Measurements from ENCODE around the gene LMX1A.

DNA sequence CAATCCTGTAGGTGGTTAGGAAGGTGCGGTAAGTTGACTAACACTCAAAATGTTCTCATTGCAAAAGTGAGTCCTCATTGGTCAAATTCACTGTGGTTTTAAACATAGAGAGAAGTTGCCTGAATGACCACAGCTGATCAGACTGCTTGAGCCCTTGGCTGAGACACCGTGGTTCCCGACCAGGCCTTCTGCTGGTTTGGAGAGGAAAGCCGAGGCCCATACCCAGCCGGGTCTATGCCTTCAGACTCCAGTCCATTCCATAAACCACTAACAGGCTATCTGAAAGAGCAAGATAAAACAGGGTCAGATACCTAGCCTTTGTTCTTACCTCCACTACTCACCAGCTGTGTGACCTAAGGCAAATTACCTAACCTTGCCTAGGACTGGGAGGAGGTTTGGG is 133.9 kb downstream of the LMX1A start:
- TF ChIP-seq RNF2 (IDR thresholded peaks at IDR 0.05; ENCODE audit: borderline replicate concordance, low read depth) (no peak), RARB (CRISPR knock-in tag; IDR thresholded peaks at IDR 0.05) (no peak), NR3C1 (IDR thresholded peaks at IDR 0.05) (no peak), REST (IDR thresholded peaks at IDR 0.05) (no peak), RCOR1 (IDR thresholded peaks at IDR 0.05; ENCODE audit: low read depth, low read length) (no peak), CEBPB (IDR thresholded peaks at IDR 0.05) (no peak), HDAC2 (IDR thresholded peaks at IDR 0.05) (no peak), RFX5 (IDR thresholded peaks at IDR 0.05) (no peak)
- TF ChIP-seq, protein P1, sequence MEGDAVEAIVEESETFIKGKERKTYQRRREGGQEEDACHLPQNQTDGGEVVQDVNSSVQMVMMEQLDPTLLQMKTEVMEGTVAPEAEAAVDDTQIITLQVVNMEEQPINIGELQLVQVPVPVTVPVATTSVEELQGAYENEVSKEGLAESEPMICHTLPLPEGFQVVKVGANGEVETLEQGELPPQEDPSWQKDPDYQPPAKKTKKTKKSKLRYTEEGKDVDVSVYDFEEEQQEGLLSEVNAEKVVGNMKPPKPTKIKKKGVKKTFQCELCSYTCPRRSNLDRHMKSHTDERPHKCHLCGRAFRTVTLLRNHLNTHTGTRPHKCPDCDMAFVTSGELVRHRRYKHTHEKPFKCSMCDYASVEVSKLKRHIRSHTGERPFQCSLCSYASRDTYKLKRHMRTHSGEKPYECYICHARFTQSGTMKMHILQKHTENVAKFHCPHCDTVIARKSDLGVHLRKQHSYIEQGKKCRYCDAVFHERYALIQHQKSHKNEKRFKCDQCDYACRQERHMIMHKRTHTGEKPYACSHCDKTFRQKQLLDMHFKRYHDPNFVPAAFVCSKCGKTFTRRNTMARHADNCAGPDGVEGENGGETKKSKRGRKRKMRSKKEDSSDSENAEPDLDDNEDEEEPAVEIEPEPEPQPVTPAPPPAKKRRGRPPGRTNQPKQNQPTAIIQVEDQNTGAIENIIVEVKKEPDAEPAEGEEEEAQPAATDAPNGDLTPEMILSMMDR (IDR thresholded peaks at IDR 0.05) = no peak
- TF ChIP-seq, protein P2, sequence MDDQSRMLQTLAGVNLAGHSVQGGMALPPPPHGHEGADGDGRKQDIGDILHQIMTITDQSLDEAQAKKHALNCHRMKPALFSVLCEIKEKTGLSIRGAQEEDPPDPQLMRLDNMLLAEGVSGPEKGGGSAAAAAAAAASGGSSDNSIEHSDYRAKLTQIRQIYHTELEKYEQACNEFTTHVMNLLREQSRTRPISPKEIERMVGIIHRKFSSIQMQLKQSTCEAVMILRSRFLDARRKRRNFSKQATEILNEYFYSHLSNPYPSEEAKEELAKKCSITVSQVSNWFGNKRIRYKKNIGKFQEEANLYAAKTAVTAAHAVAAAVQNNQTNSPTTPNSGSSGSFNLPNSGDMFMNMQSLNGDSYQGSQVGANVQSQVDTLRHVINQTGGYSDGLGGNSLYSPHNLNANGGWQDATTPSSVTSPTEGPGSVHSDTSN (IDR thresholded peaks at IDR 0.05) = no peak
- TF ChIP-seq, protein P3, sequence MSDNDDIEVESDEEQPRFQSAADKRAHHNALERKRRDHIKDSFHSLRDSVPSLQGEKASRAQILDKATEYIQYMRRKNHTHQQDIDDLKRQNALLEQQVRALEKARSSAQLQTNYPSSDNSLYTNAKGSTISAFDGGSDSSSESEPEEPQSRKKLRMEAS (IDR thresholded peaks at IDR 0.05) = no peak
- TF ChIP-seq, protein P4, sequence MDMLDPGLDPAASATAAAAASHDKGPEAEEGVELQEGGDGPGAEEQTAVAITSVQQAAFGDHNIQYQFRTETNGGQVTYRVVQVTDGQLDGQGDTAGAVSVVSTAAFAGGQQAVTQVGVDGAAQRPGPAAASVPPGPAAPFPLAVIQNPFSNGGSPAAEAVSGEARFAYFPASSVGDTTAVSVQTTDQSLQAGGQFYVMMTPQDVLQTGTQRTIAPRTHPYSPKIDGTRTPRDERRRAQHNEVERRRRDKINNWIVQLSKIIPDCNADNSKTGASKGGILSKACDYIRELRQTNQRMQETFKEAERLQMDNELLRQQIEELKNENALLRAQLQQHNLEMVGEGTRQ (IDR thresholded peaks at IDR 0.05) = no peak

Measured in A549 (cell line).